Right lobe of liver (tissue), 6 donors: ENCODE results near the gene CCDC82. TPM values are rescaled to one million over a fixed set of nuclear protein-coding genes. Genes with fewer than 3 reads are reported as not detected.

Experiments
- ATAC-seq, 4 donors: fragments of 200-7000 bp; cut with Tn5 transposase; one replicate each; pipeline ENCODE4 v1.9.1; 2020; ENCODE audit warnings: mild to moderate bottlenecking in 4 of 4, moderate library complexity in 4 of 4
- DNase-seq, 3 donors: peaks; one replicate each; pipeline ENCODE4 v3.0.0-alpha.2; 2020
- H3K27ac ChIP-seq, 3 donors: fragments of 200-600 bp; one replicate each; pipeline ENCODE4 v1.8.0; 2022
- H3K27me3 ChIP-seq, 2 donors: fragments of 200-600 bp; one replicate each; pipeline ENCODE4 v1.8.0; 2022
- H3K36me3 ChIP-seq, 4 donors: fragments of 200-600 bp; sonication (generic) in 1 of 4; one replicate each; pipeline versions ENCODE4 v1.5.1 to v1.8.0; 2017 to 2022; ENCODE audit warnings: control low read depth in 1 of 4
- H3K4me1 ChIP-seq, 4 donors: fragments of 200-600 bp; sonication (generic) in 1 of 4; one replicate each; pipeline versions ENCODE4 v1.5.1 to v1.8.0; 2017 to 2022; ENCODE audit warnings: control low read depth in 1 of 4
- H3K4me3 ChIP-seq, 3 donors: fragments of 200-600 bp; one replicate each; pipeline ENCODE4 v1.8.0; 2022
- H3K9me3 ChIP-seq, 4 donors: fragments of 200-600 bp; sonication (generic) in 1 of 4; one replicate each; pipeline versions ENCODE4 v1.5.1 to v1.8.0; 2017 to 2022; ENCODE audit warnings: control low read depth in 1 of 4
- POLR2A ChIP-seq: fragments of 450-650 bp; IDR thresholded peaks from one replicate; pipeline ENCODE4 v1.6.1; 2017; ENCODE audit warnings: antibody characterized with exemption, mild to moderate bottlenecking
- WGBS: methylation state at CpG from one replicate; pipeline ENCODE4 v1.1.6; 2018; ENCODE audit warnings: low coverage, low lambda C conversion rate; ENCODE audit not compliant: insufficient coverage; ENCODE audit errors: missing lambda C conversion rate; 5-methylcytosine and 5-hydroxymethylcytosine counted together
- intact Hi-C, 2 donors: fragments of 100-400 bp; cut with DNase I; formaldehyde crosslinking; loops; one replicate each; pipeline versions ENCODE4 v1.11.2 to v1.14.1; 2022
- total RNA-seq, 6 experiments: library from RNA; depleted of rRNA in 2 of 6; stranded (reverse); fragments of >200 nt in 2 of 6; fragmentation: NEBNext Ultra II Directional in 3 of 6; extraction: Animal tissue kit (Norgen Biotek cat#: 25700) in 3 of 6; gene quantifications; one replicate each; pipeline versions ENCODE4 v1.1.0 to v1.2.4, GENCODE V29; 2016 to 2023
- TF ChIP-seq, protein P1 (sequence below), 4 donors: fragments of 200-600 bp in 3 of 4; fragments of 450-650 bp in 1 of 4; IDR thresholded peaks; one replicate each; pipeline versions ENCODE4 v1.5.1 to v1.8.0; 2016 to 2022; ENCODE audit warnings: antibody characterized with exemption in 4 of 4, mild to moderate bottlenecking in 2 of 4
- donor health status: DM: no; HTN: yes; CAD: no.
- donor health status: DM: no; HTN: no; CAD: no.
- donor health status: DM: no; HTN: no; CAD: no.
- donor health status: DM: no; HTN: yes; CAD: no.
- donor health status: DM: no; HTN: yes; CAD: no.

Gene CCDC82
- total RNA-seq, 6 experiments from 2014 or later: 8.2 to 12.0 (median 9.6) TPM

DNA sequence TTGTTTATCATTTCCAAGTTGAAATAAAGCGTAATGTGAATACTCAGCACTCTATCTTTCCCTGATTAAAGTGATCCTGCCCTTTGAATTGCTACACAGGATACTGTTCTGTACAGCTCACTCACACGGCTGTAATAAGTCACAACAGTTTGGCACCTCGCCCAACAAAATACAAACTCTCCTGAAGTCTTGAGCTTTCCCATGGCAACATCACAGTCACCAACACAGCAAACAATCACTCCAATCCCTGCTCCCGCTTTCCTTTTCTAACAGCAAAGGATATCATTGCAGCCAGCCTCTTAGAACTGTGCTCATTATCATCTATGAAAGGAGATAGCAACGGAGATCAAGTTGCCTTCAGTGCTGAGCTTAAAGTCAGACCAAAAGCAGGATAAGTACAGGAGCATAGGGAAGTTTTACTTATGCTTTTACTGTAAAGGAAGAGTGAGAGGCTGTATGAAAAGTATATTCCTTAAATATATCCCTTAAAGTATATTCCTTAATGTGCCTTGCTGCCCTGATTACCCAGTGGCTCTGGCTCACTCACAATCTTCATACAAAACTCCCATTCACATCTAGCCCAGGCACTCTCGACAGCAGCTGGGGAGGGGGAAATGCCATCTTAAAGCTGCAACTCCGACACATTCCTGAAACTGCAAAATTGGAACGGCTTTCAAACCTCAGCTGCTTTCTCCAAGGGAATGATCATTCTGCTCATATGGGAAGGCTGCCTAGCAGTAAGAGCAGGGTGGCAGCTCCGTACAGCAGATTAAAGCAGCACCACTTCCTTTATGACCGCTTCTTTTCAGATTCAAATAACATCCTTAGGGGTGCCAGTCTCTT lies 82.6 kb downstream of the CCDC82 start:
- H3K4me1 ChIP-seq: no peaks in the 10 kb centered on the region
- 31% methylated on average over 10 of the region's 10 CpGs for WGBS

GRCh38 chr11:96306600-96306932 lies 83.1 kb downstream of the CCDC82 start:
- ATAC-seq (no peak), DNase-seq (no peak)
- intact Hi-C loops: no loop called here
- Histone ChIP-seq H3K27ac (peak overlapping the region; percentile 7 to 58 (median 43)), H3K9me3 (no peaks in the 10 kb centered on the region), H3K27me3 (no peaks in the 10 kb centered on the region), H3K4me3 (no peak overlapping the region), H3K4me1 (no peaks in the 10 kb centered on the region), H3K36me3 (no peaks in the 10 kb centered on the region)
- TF ChIP-seq, protein P1, sequence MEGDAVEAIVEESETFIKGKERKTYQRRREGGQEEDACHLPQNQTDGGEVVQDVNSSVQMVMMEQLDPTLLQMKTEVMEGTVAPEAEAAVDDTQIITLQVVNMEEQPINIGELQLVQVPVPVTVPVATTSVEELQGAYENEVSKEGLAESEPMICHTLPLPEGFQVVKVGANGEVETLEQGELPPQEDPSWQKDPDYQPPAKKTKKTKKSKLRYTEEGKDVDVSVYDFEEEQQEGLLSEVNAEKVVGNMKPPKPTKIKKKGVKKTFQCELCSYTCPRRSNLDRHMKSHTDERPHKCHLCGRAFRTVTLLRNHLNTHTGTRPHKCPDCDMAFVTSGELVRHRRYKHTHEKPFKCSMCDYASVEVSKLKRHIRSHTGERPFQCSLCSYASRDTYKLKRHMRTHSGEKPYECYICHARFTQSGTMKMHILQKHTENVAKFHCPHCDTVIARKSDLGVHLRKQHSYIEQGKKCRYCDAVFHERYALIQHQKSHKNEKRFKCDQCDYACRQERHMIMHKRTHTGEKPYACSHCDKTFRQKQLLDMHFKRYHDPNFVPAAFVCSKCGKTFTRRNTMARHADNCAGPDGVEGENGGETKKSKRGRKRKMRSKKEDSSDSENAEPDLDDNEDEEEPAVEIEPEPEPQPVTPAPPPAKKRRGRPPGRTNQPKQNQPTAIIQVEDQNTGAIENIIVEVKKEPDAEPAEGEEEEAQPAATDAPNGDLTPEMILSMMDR (IDR thresholded peaks at IDR 0.05): no peak
- no peak for TF ChIP-seq POLR2A
- WGBS: 18% methylated on average over 3 of the region's 3 CpGs

More for the DNA sequence above, 82.6 kb downstream of the CCDC82 start:
- Histone ChIP-seq H3K36me3 (no peaks in the 10 kb centered on the region), H3K27ac (peak overlapping the region; percentile 7 to 60 (median 43)), H3K27me3 (no peaks in the 10 kb centered on the region), H3K9me3 (no peaks in the 10 kb centered on the region), H3K4me3 (no peak overlapping the region)
- peak; percentile 84 to 92 (median 88) for ATAC-seq
- intact Hi-C loops: no loop called here
- DNase-seq: peak in 2 of 3 donors; percentile 44 to 70
- TF ChIP-seq, protein P1 (IDR thresholded peaks at IDR 0.05): no peak
- TF ChIP-seq POLR2A: no peak

GRCh38 chr11:96306071-96306470 lies 83.6 kb downstream of the CCDC82 start:
- intact Hi-C loops: no loop called here
- H3K27ac ChIP-seq: peak overlapping the region; percentile 7 to 58 (median 43)
- H3K36me3 ChIP-seq: no peaks in the 10 kb centered on the region
- no peaks in the 10 kb centered on the region for H3K27me3 ChIP-seq
- 62% methylated on average over 1 of the region's 1 CpG for WGBS
- no peaks in the 10 kb centered on the region for H3K9me3 ChIP-seq
- H3K4me3 ChIP-seq: no peak overlapping the region
- TF ChIP-seq POLR2A: no peak
- TF ChIP-seq, protein P1 (IDR thresholded peaks at IDR 0.05): no peak
- DNase-seq (no peak), ATAC-seq (no peak)
- H3K4me1 ChIP-seq: no peaks in the 10 kb centered on the region

DNA sequence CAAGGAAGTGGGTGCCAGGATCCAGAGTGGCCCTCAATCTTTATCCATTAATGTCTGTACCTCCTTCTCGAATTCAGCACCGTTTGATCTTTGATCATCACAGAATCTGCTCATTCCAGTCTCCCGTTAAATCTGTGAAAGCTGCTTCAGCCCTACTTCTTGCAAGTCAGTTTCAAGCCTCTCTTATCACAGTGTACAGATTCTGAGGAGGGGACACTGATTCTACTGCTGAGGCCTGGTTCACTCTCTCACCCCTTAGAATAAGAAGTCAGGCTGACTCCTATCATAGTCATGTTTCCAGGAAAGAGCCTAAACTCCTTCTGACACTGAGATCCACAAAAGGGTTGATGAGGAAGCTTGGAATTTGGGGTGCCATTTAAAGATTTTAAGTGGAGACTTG lies 85.7 kb downstream of the CCDC82 start:
- Histone ChIP-seq H3K36me3 (no peaks in the 10 kb centered on the region), H3K9me3 (no peaks in the 10 kb centered on the region), H3K27me3 (no peaks in the 10 kb centered on the region), H3K4me1 (no peaks in the 10 kb centered on the region), H3K4me3 (no peak overlapping the region), H3K27ac (no peak overlapping the region)
- DNase-seq (no peak), ATAC-seq (no peak)
- 60% methylated on average over 2 of the region's 3 CpGs for WGBS
- TF ChIP-seq POLR2A: no peak
- TF ChIP-seq, protein P1 (IDR thresholded peaks at IDR 0.05): no peak
- intact Hi-C loops: no loop called here
